ENCODE measurements around the gene MTMR6. TPM values are rescaled to one million over a fixed set of nuclear protein-coding genes. Genes with fewer than 3 reads are reported as not detected.

MTMR6 gene
- polyA plus RNA-seq, 3 donors = 15.2 to 20.6 (median 19.0) TPM

- DNase-seq (ENCODE audit: extremely low read depth in 1 of 11, low read depth in 9 of 11, low spot score in 4 of 11) = no peak
Measured at GRCh38 chr13:25233861-25234260, 53.4 kb downstream of the MTMR6 start.

GRCh38 chr13:25232937-25233515 is 54.3 kb downstream of the MTMR6 start:
- peak in 2 of 11 donors; percentile 12 to 38 for DNase-seq (ENCODE audit: extremely low read depth in 1 of 11, low read depth in 9 of 11, low spot score in 4 of 11)

GRCh38 chr13:25231517-25231916 is 55.8 kb downstream of the MTMR6 start:
- DNase-seq (ENCODE audit: extremely low read depth in 1 of 11, low read depth in 9 of 11, low spot score in 4 of 11) = no peak

GRCh38 chr13:25227690-25228089 is 59.6 kb downstream of the MTMR6 start:
- DNase-seq (ENCODE audit: extremely low read depth in 1 of 11, low read depth in 9 of 11, low spot score in 4 of 11) = no peak

GRCh38 chr13:25225970-25226369 is 61.3 kb downstream of the MTMR6 start:
- no peak for DNase-seq (ENCODE audit: extremely low read depth in 1 of 11, low read depth in 9 of 11, low spot score in 4 of 11)

GRCh38 chr13:25224151-25224550 is 63.1 kb downstream of the MTMR6 start:
- DNase-seq (ENCODE audit: extremely low read depth in 1 of 11, low read depth in 9 of 11, low spot score in 4 of 11) = no peak

GRCh38 chr13:25222740-25223139 is 64.5 kb downstream of the MTMR6 start:
- DNase-seq (ENCODE audit: extremely low read depth in 1 of 11, low read depth in 9 of 11, low spot score in 4 of 11) = no peak

GRCh38 chr13:25218019-25218418 is 69.3 kb downstream of the MTMR6 start:
- no peak for DNase-seq (ENCODE audit: extremely low read depth in 1 of 11, low read depth in 9 of 11, low spot score in 4 of 11)

GRCh38 chr13:25217023-25217885 is 70.0 kb downstream of the MTMR6 start:
- DNase-seq (ENCODE audit: extremely low read depth in 1 of 11, low read depth in 9 of 11, low spot score in 4 of 11) = peak in 1 of 11 donors; percentile 24

GRCh38 chr13:25215253-25215575 is 72.1 kb downstream of the MTMR6 start:
- DNase-seq (ENCODE audit: extremely low read depth in 1 of 11, low read depth in 9 of 11, low spot score in 4 of 11) = peak in 2 of 11 donors; percentile 14 to 24

- no peak for DNase-seq (ENCODE audit: extremely low read depth in 1 of 11, low read depth in 9 of 11, low spot score in 4 of 11)
Measured at GRCh38 chr13:25214491-25215252, 72.6 kb downstream of the MTMR6 start.

GRCh38 chr13:25213715-25214114 is 73.6 kb downstream of the MTMR6 start:
- DNase-seq (ENCODE audit: extremely low read depth in 1 of 11, low read depth in 9 of 11, low spot score in 4 of 11) = no peak

- no peak for DNase-seq (ENCODE audit: extremely low read depth in 1 of 11, low read depth in 9 of 11, low spot score in 4 of 11)
Measured at GRCh38 chr13:25210842-25211569, 76.3 kb downstream of the MTMR6 start.

- no peak for DNase-seq (ENCODE audit: extremely low read depth in 1 of 11, low read depth in 9 of 11, low spot score in 4 of 11)
Measured at GRCh38 chr13:25207291-25207810, 79.9 kb downstream of the MTMR6 start.

GRCh38 chr13:25204863-25205262 is 82.4 kb downstream of the MTMR6 start:
- DNase-seq (ENCODE audit: extremely low read depth in 1 of 11, low read depth in 9 of 11, low spot score in 4 of 11) = no peak

- DNase-seq (ENCODE audit: extremely low read depth in 1 of 11, low read depth in 9 of 11, low spot score in 4 of 11) = peak in 2 of 11 donors; percentile 6 to 17
Measured at GRCh38 chr13:25203127-25203740, 84.1 kb downstream of the MTMR6 start.

- no peak for DNase-seq (ENCODE audit: extremely low read depth in 1 of 11, low read depth in 9 of 11, low spot score in 4 of 11)
Measured at GRCh38 chr13:25200783-25201182, 86.5 kb downstream of the MTMR6 start.

GRCh38 chr13:25198647-25199046 is 88.6 kb downstream of the MTMR6 start:
- DNase-seq (ENCODE audit: extremely low read depth in 1 of 11, low read depth in 9 of 11, low spot score in 4 of 11) = no peak

GRCh38 chr13:25196971-25197370 is 90.3 kb downstream of the MTMR6 start:
- no peak for DNase-seq (ENCODE audit: extremely low read depth in 1 of 11, low read depth in 9 of 11, low spot score in 4 of 11)

Data from renal cortex interstitium (tissue), 11 donors.